ENCODE results near the gene POLR3A.

Gene POLR3A

DNA sequence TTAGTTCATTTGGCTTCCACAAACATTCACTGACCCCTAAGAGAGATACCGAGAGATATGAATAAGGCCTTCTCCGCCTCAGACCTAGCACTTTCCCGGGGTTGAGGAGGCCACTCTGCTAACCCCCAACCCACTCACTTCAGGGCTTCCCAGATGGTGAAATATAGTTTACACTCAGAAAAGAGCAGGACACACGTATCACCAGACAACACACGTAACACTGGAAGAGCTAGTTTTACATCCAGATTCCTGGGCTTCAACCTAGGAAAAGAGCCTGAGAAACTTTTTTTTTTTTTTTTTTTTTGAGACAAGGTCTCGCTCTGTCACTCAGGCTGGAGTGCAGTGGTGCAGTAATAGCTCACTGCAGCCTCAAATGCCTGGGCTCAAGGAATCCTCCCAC is 87.5 kb downstream of the POLR3A start:
- no peak for DNase-seq

DNA sequence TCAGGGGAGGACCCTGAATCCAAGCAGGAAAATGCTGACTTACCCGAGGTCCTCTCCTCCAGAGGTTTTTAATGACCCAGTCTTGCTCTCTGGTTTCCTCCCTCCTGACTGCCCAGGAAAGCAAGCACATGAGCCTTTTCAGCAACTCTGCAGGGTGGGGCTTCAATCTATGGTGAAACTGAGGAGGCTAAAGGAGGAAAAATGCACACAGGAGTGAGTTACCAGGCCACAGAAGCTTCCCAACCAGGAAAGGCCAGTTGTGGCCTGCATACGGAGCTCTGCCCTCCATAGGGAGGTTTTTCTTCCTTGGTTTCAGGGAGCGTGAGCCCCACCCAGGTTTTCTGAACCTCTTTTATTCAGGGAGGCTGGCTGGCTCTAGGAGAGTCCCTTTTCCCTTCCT is 88.7 kb downstream of the POLR3A start:
- DNase-seq: no peak

DNA sequence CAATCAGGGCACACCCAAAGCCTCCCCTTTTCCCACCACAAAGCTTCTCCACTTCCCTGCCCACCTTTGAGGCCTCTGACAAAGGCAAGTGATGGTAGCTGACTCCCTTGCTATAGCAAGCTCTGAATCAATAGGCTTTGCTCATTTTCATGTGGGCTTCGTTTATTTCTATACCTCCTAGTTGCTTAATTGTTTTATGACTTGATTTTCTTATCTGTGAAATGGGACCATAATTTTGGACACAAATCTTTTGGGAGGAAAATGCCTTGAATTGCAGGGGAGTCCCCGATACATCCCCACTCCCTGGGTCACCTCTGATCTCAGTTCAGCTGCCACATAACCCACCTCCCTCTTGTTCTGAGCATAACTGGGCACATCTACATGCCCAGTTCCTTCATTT is 89.1 kb downstream of the POLR3A start:
- DNase-seq: no peak

DNA sequence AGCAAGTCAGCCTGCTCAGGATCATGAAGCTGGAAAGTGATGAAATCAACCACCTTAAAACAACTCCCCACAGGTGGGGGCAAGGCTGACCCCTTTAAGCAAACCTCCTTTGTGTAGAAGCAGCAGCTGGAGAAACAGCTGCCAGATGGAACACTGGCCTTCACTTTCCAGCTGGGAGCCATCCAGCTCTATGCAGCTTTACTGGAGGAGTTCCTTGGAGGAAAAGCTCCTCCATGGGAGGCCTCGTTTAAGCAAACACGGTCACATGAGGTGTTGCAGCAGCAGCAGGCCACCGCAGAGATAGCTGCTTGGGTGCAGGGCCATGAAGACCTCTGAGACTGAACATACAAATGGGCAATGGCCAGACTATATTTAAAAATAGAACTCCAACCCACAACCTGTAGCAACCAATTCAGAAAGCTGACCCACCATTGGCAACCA is 89.7 kb downstream of the POLR3A start:
- DNase-seq: no peak

DNA sequence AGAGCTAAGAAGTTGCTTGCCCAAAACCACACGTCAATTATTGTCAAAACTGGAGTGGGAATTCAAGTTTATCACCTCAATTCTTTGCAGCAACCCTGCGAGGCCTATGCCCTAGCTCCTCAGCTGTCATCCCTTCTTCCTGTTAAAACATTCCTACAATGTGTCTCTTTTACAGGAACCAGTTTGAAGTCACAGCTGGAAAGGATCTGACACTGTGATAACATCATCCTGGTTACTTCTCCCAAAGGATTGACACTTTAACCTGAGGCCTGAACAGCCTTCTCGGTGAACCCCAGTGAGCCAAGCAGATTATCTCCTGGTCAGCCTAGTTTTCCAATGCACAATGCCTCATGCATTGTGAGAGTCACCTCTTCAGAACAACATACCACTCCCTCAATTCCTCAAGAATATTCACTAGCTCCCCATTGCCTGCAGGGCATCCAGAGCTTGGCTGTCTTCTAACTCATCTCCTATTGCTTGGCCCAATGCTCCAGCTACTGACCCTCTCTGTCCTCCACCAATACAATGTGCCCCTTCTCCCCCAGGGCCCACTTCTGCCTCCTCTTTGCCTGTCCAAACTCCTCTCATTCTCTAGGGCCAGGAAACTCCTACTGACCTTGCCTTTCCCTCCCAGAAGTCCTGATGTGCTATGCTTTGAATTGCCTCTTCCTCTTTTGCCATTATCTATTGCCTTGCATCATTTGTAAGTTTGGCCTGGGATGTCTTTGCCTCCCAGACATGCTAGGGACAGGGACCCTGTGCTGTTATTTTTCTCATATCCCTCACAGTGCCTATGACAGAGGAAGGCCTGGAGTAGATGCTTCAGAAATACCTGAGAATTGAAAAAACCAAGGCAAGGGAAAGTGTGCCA is 92.4 kb downstream of the POLR3A start:
- no peak for DNase-seq

DNA sequence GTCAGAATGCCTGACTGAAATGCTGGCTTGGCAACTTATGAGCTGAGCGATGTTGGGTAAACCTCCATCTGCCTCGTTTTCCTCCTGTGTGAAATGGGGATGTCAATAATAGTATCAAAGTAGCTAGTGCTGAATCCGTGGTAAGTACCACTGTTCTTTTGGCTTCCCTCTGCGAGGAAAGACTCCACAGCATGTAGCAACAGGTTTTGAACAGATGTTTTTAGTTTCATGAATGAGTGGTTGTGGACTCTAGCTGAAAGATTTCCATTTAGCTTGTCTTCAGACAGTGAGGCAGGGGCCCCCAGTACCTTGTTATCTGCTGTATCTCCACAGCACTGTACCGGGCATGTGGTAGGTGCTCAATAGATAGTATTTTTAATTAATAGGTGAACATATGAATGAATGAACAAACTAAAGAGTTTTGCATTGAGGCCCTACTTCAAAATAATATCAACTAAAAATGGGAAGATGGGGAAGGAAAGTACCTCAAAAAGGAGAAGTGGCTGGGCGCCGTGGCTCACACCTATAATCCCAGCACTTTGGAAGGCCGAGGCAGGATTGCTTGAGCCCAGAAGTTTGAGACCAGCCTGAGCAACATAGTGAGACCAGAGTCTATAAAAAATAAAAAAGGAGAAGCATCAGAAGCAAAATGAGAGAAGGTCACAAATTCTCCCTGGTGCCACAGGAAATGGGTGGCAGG is 97.1 kb downstream of the POLR3A start:
- DNase-seq: no peak

DNA sequence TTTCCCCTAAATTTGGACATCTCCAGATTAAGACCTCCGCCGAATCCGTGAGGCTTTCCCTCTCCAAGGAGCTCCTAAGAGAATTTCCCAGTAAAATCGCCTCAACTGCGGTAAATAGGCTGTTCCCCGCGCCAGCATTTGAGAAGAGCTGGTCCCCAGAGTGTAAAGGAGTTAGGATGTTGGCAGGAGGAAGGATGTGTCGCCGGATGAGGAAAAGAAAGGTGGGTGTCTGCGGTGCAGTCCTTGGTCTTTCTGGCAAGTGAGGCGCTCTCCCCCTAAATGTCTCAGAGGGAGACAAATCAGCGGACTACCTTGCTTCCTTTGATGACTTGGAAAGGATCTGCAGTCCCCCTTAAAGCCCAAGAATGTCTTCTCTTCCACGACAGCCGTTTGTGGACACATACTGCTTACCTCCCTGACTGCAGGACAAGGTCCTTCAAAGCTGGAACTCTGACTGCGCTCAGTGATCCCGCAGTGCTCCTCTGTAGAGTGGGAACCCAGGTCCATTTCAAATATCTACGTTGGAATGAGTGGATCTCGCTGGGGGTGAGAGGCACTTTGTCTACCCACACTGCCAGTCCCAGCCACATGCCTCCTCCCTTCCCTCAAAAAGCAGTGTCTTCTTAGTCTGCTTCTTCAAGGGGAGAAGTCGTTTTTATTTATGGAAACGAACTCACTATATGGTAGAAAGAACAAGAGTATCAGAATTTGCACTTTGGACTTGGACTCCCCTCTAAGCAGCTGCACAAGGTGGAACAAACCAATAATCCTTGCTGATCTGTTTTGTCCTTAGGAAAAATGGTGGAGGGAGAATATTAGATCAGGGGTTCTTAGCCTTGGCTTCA is 101.7 kb downstream of the POLR3A start:
- no peak for DNase-seq

DNA sequence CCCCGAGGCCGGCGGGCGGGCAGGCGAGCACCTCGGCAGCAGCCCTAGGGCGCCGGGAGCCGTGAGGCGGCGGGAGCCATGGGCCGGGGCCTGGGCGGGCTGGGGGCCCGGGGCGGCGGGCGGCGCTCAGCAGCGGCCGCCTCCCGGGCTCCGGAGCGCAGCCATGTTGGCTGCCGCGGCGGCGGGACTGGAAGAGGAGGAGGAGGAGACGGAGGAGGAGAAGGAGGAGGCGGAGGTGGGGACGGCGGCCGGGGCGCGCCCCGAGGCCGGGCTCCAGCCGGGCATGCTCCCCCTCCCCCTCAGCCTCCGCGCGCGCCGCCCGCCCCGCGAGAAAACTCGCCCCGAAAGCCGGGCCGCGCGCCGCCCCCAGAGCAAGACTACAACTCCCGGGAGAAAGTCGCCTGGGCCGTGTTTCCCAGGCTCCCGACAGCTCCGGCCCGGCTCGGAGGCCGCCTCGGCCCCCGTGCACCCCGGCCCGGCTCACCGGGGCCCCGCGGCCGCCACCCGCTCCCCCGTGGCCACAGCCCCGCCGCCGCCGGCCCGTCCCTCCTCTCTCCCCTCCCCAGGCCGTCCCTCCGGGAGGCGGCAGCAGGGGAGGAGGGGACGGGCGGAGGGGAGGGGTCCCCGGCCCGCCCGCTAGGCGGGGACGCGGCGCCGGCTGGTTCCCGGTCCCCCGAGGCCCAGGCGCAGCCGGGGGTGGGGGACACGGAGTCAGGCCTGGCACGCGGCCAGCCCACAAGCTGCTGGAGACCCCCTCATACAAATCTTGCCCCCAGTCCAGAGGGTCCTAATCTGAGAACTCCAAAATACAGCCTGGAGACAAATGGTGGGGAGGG is 102.5 kb downstream of the POLR3A start, which contains the start of gene DLG5:
TSS of gene DLG5 (minus strand) at position 190 of the 836 bp plus-strand sequence. CDS start 235 bp downstream, outside the sequence.
- DNase-seq: no peak

DNA sequence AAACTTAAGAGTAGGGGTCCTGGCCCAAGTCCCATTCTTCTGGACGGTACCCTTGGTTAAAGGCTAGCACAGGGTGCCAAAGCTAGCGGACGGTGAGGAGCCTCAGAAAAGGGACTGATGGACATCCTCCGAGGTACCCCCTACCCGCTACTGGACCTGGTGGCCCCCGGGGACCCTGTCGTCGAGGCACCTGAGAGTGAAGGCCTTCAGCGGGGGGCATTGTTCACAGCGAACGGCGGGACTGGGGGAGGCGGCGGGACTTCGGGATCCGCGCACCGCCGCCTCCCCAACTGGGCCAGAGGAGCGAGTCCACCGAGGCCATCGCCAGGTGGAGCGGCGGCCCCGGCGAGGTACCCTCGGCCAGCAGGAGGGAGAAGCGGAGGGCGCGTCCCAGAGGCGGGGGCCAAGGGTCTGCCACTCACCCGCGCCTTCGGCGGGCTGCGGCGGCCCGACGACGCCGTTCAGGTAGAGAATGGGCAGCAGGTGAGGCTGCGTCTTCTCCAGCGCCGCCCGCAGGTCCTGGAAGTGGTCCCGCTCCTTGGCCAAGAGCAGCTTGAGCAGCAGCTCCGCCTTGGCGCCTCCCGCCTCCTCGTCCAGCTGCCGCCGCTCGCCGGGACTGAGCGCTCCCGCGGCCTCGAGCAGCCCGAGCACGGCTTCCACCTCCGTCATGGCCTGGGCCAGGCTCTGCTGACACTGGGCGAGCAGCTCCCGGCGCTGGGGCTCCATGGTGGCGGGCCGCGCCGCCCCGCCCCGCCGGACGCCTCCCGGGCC is 103.3 kb downstream of the POLR3A start:
- no peak for DNase-seq

DNA sequence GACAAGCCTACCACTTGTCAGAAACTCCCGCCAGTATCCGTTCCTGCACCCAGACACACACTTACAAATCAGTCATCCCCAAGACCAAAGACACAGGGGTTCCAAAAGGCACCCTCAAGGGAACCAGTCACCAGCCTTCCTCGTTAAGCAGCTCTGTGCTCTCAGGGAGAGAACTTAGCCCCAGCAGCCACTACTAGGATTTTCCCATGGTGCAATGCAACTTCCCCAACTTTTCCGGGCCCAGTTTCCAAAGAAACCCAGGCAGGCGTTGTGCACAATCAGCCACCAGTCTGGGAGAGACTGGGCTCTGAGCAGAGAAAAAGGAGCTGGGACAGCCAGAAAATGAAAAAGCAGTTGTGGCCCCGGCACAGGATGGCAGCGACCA is 103.9 kb downstream of the POLR3A start:
- no peak for DNase-seq

DNA sequence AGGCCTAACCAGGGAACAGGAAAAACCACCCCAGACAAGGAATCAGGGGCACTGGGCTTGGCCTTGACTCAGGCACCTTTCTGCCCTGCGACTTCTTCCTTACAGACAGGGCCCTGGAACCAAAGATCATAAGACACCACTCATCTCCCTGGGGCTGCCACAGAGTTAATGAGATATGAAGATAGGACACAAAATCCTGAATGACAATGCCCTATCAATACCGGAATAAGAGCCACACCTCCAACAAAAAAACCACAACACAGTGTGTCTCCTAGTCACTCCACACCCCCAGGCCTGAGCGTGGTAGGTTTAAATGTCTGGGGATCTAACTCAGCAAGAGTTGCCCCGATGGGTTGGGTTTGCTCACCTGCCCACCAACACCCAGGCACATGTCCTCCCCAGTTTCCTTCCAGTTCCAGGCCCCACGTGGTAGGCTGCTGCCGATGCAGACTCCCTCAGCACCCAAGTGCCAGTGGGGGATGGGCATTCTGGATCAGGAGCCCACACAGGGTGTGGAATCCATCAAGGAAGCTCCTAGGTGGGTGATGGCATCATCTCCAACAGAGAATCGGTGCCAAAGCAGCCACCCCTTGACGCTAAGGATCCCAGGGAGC is 106.6 kb downstream of the POLR3A start:
- DNase-seq: no peak

DNA sequence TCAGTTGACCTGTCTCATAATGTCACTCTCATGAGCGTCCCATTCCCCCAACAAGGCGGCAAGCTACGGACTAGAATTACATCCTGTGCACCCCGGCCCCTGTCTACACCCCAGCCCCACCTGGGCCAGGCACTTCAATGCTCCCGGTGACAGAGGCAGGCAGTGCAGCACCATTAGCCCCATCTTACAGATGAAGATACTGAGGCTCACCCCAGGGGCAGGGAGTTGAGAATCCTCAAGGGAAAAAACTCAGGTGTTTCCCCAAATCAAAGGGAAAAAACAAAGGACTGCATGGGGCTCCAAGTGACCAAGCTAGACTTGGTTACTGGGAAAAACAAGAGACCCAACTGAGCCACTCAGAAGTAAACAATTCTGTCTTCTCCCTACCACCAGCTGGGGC is 107.3 kb downstream of the POLR3A start:
- DNase-seq: no peak

DNA sequence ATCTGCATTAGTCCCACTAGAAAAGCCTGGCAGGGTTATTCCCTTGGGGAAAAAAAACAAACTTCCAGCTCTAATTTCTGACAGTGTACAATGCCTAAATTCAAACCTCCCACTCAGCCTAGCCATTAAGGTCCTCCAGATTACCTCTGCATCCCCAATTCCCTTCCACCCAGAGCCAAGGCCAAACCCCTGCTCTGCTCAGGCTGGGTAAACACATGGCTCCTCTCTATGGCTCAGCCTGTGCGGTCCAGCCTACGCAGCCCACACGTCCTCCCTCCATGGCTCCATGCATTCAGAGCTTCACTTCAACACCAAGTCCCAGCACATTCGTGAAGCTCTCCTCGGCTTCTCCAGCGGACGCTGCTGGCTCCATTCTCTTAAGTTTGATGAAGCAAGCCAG is 107.9 kb downstream of the POLR3A start:
- DNase-seq: no peak

DNA sequence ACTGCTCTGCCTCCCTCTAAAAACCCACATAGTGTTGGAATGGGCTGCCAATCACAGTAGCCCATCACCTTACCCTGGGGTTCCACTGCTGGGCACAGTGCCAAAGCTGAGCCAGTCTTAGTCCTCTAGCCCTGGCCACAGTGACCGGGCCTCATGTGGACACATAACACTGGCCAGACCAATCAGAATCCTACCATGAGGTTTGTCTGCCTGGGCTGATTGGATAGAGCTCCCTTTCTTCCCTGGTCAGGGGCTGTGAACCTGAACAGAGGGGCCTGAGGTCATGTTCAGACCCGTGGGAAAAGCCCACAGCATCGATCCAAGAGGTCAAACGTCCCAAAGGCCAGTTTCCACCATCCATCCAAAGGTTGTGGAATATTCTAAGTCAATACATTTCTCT is 108.8 kb downstream of the POLR3A start:
- DNase-seq: no peak

DNA sequence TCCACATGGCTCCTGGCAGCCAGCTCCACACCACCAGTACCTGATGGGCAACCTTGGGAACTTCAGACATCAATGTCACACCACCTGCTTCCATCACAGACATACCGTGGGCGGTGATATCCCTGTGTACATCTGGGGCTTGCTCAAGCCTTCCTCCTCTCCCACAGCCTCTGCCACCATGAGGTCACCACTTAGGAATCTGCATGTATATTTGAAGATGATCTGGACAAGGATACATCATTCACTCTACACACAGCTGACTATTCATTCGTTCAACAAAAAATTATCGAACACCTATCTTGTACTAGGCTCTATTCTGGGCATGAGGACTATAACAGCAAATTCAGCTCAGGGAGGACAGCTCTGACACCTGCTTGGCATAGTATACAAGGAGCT is 109.6 kb downstream of the POLR3A start:
- DNase-seq: no peak

Data from cerebellar nuclear complex (tissue), 1 donor.